Stimulated activated CD4-positive, alpha-beta T cell treated with anti-CD3 and anti-CD28 coated beads, Interleukin-4, amount 100 ng/mL, for 1 hour (primary cell): ENCODE results near the gene CCDC106.

Experiments
- DNase-seq: peaks from one replicate; pipeline ENCODE4 v3.0.0-alpha.2; 2020

CCDC106 gene

DNA sequence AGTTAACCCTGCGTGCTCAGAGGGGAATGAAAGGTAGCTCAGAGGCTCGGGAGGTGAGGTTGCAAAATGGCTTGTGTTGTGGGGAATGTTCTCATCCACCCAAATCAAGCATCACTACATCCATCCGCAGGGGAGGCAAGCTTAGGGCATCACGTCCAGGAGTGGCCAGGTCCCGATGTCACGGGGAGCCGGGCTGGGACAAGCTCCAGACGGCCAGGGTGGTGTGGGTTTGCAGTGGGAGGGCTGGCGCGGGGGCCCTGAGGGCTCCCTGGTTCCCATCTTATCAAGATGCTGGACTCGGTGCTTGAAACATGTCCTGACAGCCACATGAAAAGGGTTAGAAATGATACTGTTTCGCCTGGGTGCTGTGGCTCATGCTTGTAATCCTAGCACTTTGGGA lies 52.8 kb downstream of the CCDC106 start:
- DNase-seq, result no peak

DNA sequence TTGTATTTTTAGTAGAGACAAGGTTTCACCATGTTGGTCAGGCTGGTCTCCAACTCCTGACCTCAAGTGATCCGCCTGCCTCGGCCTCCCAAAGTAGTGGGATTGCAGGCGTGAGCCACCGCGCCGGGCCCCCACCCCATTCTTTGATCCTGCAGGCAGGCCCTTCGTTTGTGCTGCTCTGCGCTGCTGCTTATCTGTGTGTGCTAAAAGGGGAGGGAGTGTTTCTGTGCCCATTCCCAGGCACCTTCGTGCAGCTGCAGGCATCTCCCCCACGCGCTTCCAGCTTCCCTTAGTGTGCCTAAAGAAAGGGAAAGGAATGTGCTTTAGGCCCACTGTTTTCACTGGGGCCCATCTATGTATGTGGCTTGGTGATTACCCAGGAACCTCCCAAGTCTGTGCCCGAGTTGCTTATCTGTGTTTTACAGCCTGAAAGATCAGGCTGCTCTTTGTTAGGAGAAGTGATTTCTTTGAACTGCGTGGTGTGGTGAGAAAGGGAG lies 54.2 kb downstream of the CCDC106 start:
- DNase-seq, result no peak
